HCT116 (cell line): ENCODE measurements around the gene FKBP2. TPM values are rescaled to one million over a fixed set of nuclear protein-coding genes. Genes with fewer than 3 reads are reported as not detected.

Experiments used
- ATAC-seq: fragments of 200-7000 bp; cut with Tn5 transposase; 2 replicates; pipeline ENCODE4 v1.9.1; 2020; ENCODE audit warnings: mild to moderate bottlenecking, moderate library complexity
- BruUV-seq: library from RNA; stranded (reverse); fragments of 400-500 nt; replicated peaks from 2 replicates; lab custom pipeline; 2021; lab: Mats Ljungman, UMichigan
- CTCF ChIA-PET: fragments of 300-600 bp; sonication (Branson Sonifier 250); formaldehyde crosslinking; loops from one replicate; lab custom pipeline; 2021; ENCODE audit warnings: antibody characterized with exemption; lab: Charles Lee
- POLR2A ChIA-PET: fragments of 300-600, 350-600 bp; sonication (Branson Sonifier 250); formaldehyde crosslinking; loops from one replicate; lab custom pipeline; 2021; ENCODE audit warnings: antibody characterized with exemption; lab: Charles Lee
- RAD21 ChIA-PET, 2 experiments: fragments of 300-600 bp; sonication (Branson Sonifier 250); formaldehyde crosslinking; loops; one replicate each; lab custom pipeline; 2023; ENCODE audit warnings: low total read pairs in 2 of 2; ENCODE audit not compliant: uncharacterized antibody in 2 of 2, unreplicated experiment in 2 of 2, low non-redundant PET in 1 of 2; lab: Charles Lee
- DNase-seq: peaks from one replicate; pipeline ENCODE4 v3.0.0-alpha.2; 2010; ENCODE audit warnings: low read depth, low spot score
- H2AFZ ChIP-seq: fragments of 200-600 bp; shearing (Covaris generic), sonication (generic); 2 replicates; pipeline ENCODE4 v1.6.1; 2017; ENCODE audit warnings: low read depth, mixed run types, mixed read lengths, antibody characterized with exemption, low read length; ENCODE audit not compliant: poor library complexity, severe bottlenecking
- H3K27ac ChIP-seq: 2 replicates; pipeline ENCODE4 v1.5.1; 2012; ENCODE audit warnings: low read depth, low read length
- H3K27me3 ChIP-seq: fragments of 200-600 bp; sonication (generic); 2 replicates; pipeline ENCODE4 v1.6.1; 2016; ENCODE audit warnings: mixed run types, low read length, mixed read lengths; ENCODE audit not compliant: insufficient read depth
- H3K36me3 ChIP-seq, 2 experiments: fragments of 200-500 bp in 1 of 2; fragments of 200-600 bp in 1 of 2; sonication (Bioruptor generic) in 1 of 2; sonication (generic) in 1 of 2; 2 replicates each; pipeline versions ENCODE4 v1.5.1 to v1.6.1; 2014 to 2016; ENCODE audit warnings: low read length in 2 of 2, inconsistent platforms in 1 of 2, mixed read lengths in 1 of 2, mixed run types in 1 of 2; ENCODE audit not compliant: insufficient read depth in 2 of 2, control insufficient read depth in 1 of 2
- H3K4me1 ChIP-seq, 2 experiments: fragments of 200-600 bp in 1 of 2; sonication (generic) in 1 of 2; 2 replicates each; pipeline versions ENCODE4 v1.5.1 to v1.6.1; 2012 to 2017; ENCODE audit warnings: low read length in 2 of 2, inconsistent platforms in 1 of 2, mild to moderate bottlenecking in 1 of 2, mixed read lengths in 1 of 2, mixed run types in 1 of 2, moderate library complexity in 1 of 2; ENCODE audit not compliant: insufficient read depth in 2 of 2, control insufficient read depth in 1 of 2
- H3K4me2 ChIP-seq: fragments of 200-600 bp; sonication (generic); 2 replicates; pipeline ENCODE4 v1.6.1; 2017; ENCODE audit warnings: mixed run types, low read length, mixed read lengths
- H3K4me3 ChIP-seq, 2 experiments: fragments of 200-600 bp in 1 of 2; sonication (generic) in 1 of 2; replicated peaks in 1 of 2; 2 replicates each; pipeline ENCODE4 v1.5.1; 2011 to 2016; ENCODE audit warnings: low read length in 2 of 2, control low read depth in 1 of 2, low read depth in 1 of 2, mild to moderate bottlenecking in 1 of 2, mixed read lengths in 1 of 2, mixed run types in 1 of 2
- H3K79me2 ChIP-seq: fragments of 200-600 bp; sonication (generic); 2 replicates; pipeline ENCODE4 v1.6.1; 2017; ENCODE audit warnings: mild to moderate bottlenecking, mixed run types, low read length, moderate library complexity, mixed read lengths; ENCODE audit not compliant: insufficient read depth
- H3K9ac ChIP-seq: fragments of 200-600 bp; sonication (generic); 2 replicates; pipeline ENCODE4 v1.6.1; 2016; ENCODE audit warnings: low read length, mixed read lengths
- H3K9me2 ChIP-seq: fragments of 200-600 bp; sonication (generic), shearing (Covaris generic); 2 replicates; pipeline ENCODE4 v1.6.1; 2017; ENCODE audit warnings: mixed run types, mild to moderate bottlenecking, moderate library complexity; ENCODE audit not compliant: insufficient read depth
- H3K9me3 ChIP-seq, 2 experiments: fragments of 200-500 bp in 1 of 2; fragments of 200-600 bp in 1 of 2; sonication (Bioruptor generic) in 1 of 2; sonication (generic) in 1 of 2; 2 replicates each; pipeline ENCODE4 v1.6.1; 2014 to 2017; ENCODE audit warnings: low read length in 2 of 2, mixed read lengths in 2 of 2, inconsistent platforms in 1 of 2, low read depth in 1 of 2, mild to moderate bottlenecking in 1 of 2, mixed run types in 1 of 2, moderate library complexity in 1 of 2; ENCODE audit not compliant: control insufficient read depth in 1 of 2, insufficient read depth in 1 of 2
- H4K20me1 ChIP-seq: fragments of 200-600 bp; sonication (generic), shearing (Covaris generic); 2 replicates; pipeline ENCODE4 v1.6.1; 2017; ENCODE audit warnings: mixed run types, mild to moderate bottlenecking, moderate library complexity; ENCODE audit not compliant: insufficient read depth
- ATF3 ChIP-seq: IDR thresholded peaks from 2 replicates; pipeline ENCODE4 v1.6.1; 2012
- CBX3 ChIP-seq: IDR thresholded peaks from 2 replicates; pipeline ENCODE4 v1.6.1; 2012; ENCODE audit warnings: low read depth
- CEBPB ChIP-seq: IDR thresholded peaks from 2 replicates; pipeline ENCODE4 v1.6.1; 2012; ENCODE audit warnings: low read depth
- CTCF ChIP-seq, 3 experiments: fragments of 200-600 bp in 1 of 3; sonication (generic) in 1 of 3; IDR thresholded peaks in 2 of 3; conservative IDR thresholded peaks in 1 of 3; 2 replicates each; pipeline ENCODE4 v1.5.1; 2012 to 2017; ENCODE audit warnings: low read depth in 2 of 3, low read length in 2 of 3, antibody characterized with exemption in 1 of 3, borderline replicate concordance in 1 of 3, control low read depth in 1 of 3, mild to moderate bottlenecking in 1 of 3, mixed read lengths in 1 of 3, mixed run types in 1 of 3, moderate library complexity in 1 of 3; ENCODE audit not compliant: insufficient read depth in 1 of 3
- ELF1 ChIP-seq: IDR thresholded peaks from 2 replicates; pipeline ENCODE4 v1.6.1; 2012; ENCODE audit warnings: low read depth, borderline replicate concordance
- EZH2phosphoT487 ChIP-seq: fragments of 200-600 bp; IDR thresholded peaks from 2 replicates; pipeline ENCODE4 v1.6.1; 2018; ENCODE audit warnings: antibody characterized with exemption, borderline replicate concordance
- JUND ChIP-seq: IDR thresholded peaks from 2 replicates; pipeline ENCODE4 v1.6.1; 2012
- POLR2A ChIP-seq: IDR thresholded peaks from 2 replicates; pipeline ENCODE4 v1.7.0; 2011; ENCODE audit warnings: borderline replicate concordance; ENCODE audit not compliant: insufficient read depth, insufficient read length; ENCODE audit errors: extremely low read depth
- POLR2AphosphoS5 ChIP-seq: IDR thresholded peaks from 2 replicates; pipeline ENCODE4 v1.6.1; 2011; ENCODE audit warnings: mild to moderate bottlenecking, low read depth, low read length, moderate library complexity
- REST ChIP-seq: IDR thresholded peaks from 2 replicates; pipeline ENCODE4 v1.6.1; 2012; ENCODE audit warnings: low read depth
- SIN3A ChIP-seq: IDR thresholded peaks from 2 replicates; pipeline ENCODE4 v1.6.1; 2012; ENCODE audit warnings: low read depth
- SP1 ChIP-seq: IDR thresholded peaks from 2 replicates; pipeline ENCODE4 v1.6.1; 2012; ENCODE audit warnings: low read depth
- TCF7L2 ChIP-seq: IDR thresholded peaks from 2 replicates; pipeline ENCODE4 v1.7.0; 2011; ENCODE audit warnings: borderline replicate concordance, inconsistent platforms; ENCODE audit not compliant: insufficient read depth, insufficient read length; ENCODE audit errors: extremely low read depth
- YY1 ChIP-seq: IDR thresholded peaks from 2 replicates; pipeline ENCODE4 v1.6.1; 2011; ENCODE audit warnings: low read length, low read depth, moderate library complexity, mild to moderate bottlenecking; ENCODE audit not compliant: insufficient replicate concordance; ENCODE audit errors: extremely low read depth
- intact Hi-C: fragments of 100-400 bp; cut with micrococcal nuclease; formaldehyde crosslinking; loops from 2 replicates; pipeline ENCODE4 v1.10.0; 2022
- total RNA-seq: library from RNA; stranded (reverse); gene quantifications from one replicate; pipeline ENCODE4 v1.2.1, GENCODE V29; 2021; ENCODE audit not compliant: unreplicated experiment

FKBP2 gene
- total RNA-seq, 1 experiment from 2014 or later, result 69.2 TPM

- CTCF ChIA-PET, result no interaction called here
Observed at GRCh38 chr11:64275031-64275800, 34.3 kb downstream of the FKBP2 start.

More at GRCh38 chr11:64275031-64275800, 34.3 kb downstream of the FKBP2 start:
- intact Hi-C loops, result no loop called here
- BruUV-seq, result no TSS peak
- no peaks in the 10 kb centered on the region for H3K27me3 ChIP-seq
- ATAC-seq (no peak), DNase-seq (no peak)
- H3K4me1 ChIP-seq, result peaks cover 6 to 9% of the 10 kb centered on the region in 2 experiments; a peak in 2 of 4 replicates
- no peaks in the 10 kb centered on the region for H3K9me3 ChIP-seq
- H3K4me2 ChIP-seq, result no peak overlapping the region
- no peak overlapping the region for H2AFZ ChIP-seq
- no peak overlapping the region for H3K27ac ChIP-seq
- H3K9me2 ChIP-seq, result no peaks in the 10 kb centered on the region
- H3K36me3 ChIP-seq, result no peaks in the 10 kb centered on the region; a peak in 1 of 4 replicates
- H3K9ac ChIP-seq, result no peak overlapping the region
- RAD21 ChIA-PET, result no interaction called here
- peaks cover 8% of the 10 kb centered on the region; the same call in 1 of the 2 replicates for H3K79me2 ChIP-seq
- H4K20me1 ChIP-seq, result no peaks in the 10 kb centered on the region
- POLR2A ChIA-PET, result no interaction called here
- TF ChIP-seq SIN3A (no peak), CEBPB (no peak), YY1 (no peak), JUND (no peak), TCF7L2 (no peak), POLR2A (no peak), ELF1 (no peak), ATF3 (no peak), POLR2AphosphoS5 (no peak), REST (no peak), SP1 (no peak), CBX3 (no peak), CTCF (IDR thresholded peaks at IDR 0.05 in 2 of 3, conservative IDR thresholded peaks at IDR 0.05 in 1 of 3; ENCODE audit: borderline replicate concordance in 1 of 3, insufficient read depth in 1 of 3, low read depth in 2 of 3, low read length in 2 of 3) (no peak), EZH2phosphoT487 (no peak)
- no peak overlapping the region for H3K4me3 ChIP-seq
